H1 (cell line): ENCODE data around the gene ZNF362. TPM values are rescaled to one million over a fixed set of nuclear protein-coding genes. Genes with fewer than 3 reads are reported as not detected.

Experiments
- CTCF ChIA-PET: fragments of 300-600 bp; sonication (Branson Sonifier 250); formaldehyde crosslinking; loops from one replicate; lab custom pipeline; 2021; ENCODE audit not compliant: partially characterized antibody; lab: Charles Lee
- POLR2A ChIA-PET: fragments of 300-600 bp; sonication (Branson Sonifier 250); formaldehyde crosslinking; loops from one replicate; lab custom pipeline; 2021; ENCODE audit warnings: inconsistent platforms; ENCODE audit not compliant: partially characterized antibody; lab: Charles Lee
- DNase-seq, 2 experiments: peaks; one replicate each; pipeline versions ENCODE4 v3.0.0 to v3.0.0-alpha.2; 2010 to 2022; ENCODE audit warnings: low spot score in 2 of 2, low read depth in 1 of 2, mixed read lengths in 1 of 2
- FAIRE-seq: peaks from 2 replicates; lab custom pipeline; 2011; peaks lifted over from hg19 to GRCh38; lab: Jason Lieb, UNC
- H2AFZ ChIP-seq: 2 replicates; pipeline ENCODE4 v1.8.1; 2012; ENCODE audit warnings: low read length, inconsistent platforms
- H2AK5ac ChIP-seq: 2 replicates; pipeline ENCODE4 v1.6.1; 2013; ENCODE audit warnings: low read depth, low read length
- H2BK120ac ChIP-seq: replicated peaks from 2 replicates; pipeline ENCODE3; 2013; ENCODE audit warnings: low read depth, low read length, inconsistent platforms
- H2BK12ac ChIP-seq: 2 replicates; pipeline ENCODE4 v1.6.1; 2013; ENCODE audit warnings: low read depth, low read length
- H2BK15ac ChIP-seq: 2 replicates; pipeline ENCODE4 v1.6.1; 2013; ENCODE audit warnings: low read length
- H2BK20ac ChIP-seq: 2 replicates; pipeline ENCODE4 v1.6.1; 2013; ENCODE audit warnings: low read length
- H2BK5ac ChIP-seq: 2 replicates; pipeline ENCODE4 v1.6.1; 2013; ENCODE audit warnings: low read depth, low read length
- H3K14ac ChIP-seq: 2 replicates; pipeline ENCODE4 v1.6.1; 2013; ENCODE audit warnings: inconsistent platforms; ENCODE audit not compliant: insufficient read length
- H3K18ac ChIP-seq: 2 replicates; pipeline ENCODE4 v1.6.1; 2013; ENCODE audit warnings: low read length; ENCODE audit errors: extremely low read depth
- H3K23ac ChIP-seq: 2 replicates; pipeline ENCODE4 v1.6.1; 2013; ENCODE audit warnings: inconsistent platforms; ENCODE audit not compliant: insufficient read length
- H3K23me2 ChIP-seq: 2 replicates; pipeline ENCODE4 v1.6.1; 2013; ENCODE audit warnings: low read depth, low read length
- H3K27ac ChIP-seq: 2 replicates; pipeline ENCODE4 v1.6.1; 2011; ENCODE audit warnings: low read depth, low read length, inconsistent platforms
- H3K27me3 ChIP-seq, 4 experiments: replicated peaks in 1 of 4; 1 replicate in 1 of 4; 2 replicates in 3 of 4; pipeline versions ENCODE4 v1.6.1 to v1.8.1; 2011 to 2013; ENCODE audit warnings: low read length in 3 of 4, mild to moderate bottlenecking in 3 of 4, inconsistent platforms in 2 of 4, mixed read lengths in 2 of 4, moderate library complexity in 1 of 4; ENCODE audit not compliant: control insufficient read depth in 3 of 4, insufficient read depth in 3 of 4; ENCODE audit errors: extremely low read depth in 1 of 4
- H3K36me3 ChIP-seq, 4 experiments: 2 replicates each; pipeline versions ENCODE4 v1.6.1 to v1.8.1; 2011 to 2013; ENCODE audit warnings: mild to moderate bottlenecking in 4 of 4, low read length in 3 of 4, moderate library complexity in 2 of 4, control low read depth in 1 of 4, inconsistent platforms in 1 of 4; ENCODE audit not compliant: insufficient read depth in 4 of 4, control insufficient read depth in 2 of 4
- H3K4ac ChIP-seq: replicated peaks from 2 replicates; pipeline ENCODE3; 2013; ENCODE audit warnings: low read length, low read depth, mixed read lengths, inconsistent platforms; ENCODE audit not compliant: insufficient read length
- H3K4me1 ChIP-seq, 4 experiments: replicated peaks in 1 of 4; 1 replicate in 1 of 4; 2 replicates in 3 of 4; pipeline versions ENCODE4 v1.6.1 to v1.8.1; 2011 to 2013; ENCODE audit warnings: low read length in 3 of 4, inconsistent platforms in 2 of 4, mixed read lengths in 1 of 4; ENCODE audit not compliant: insufficient read depth in 4 of 4, control insufficient read depth in 3 of 4
- H3K4me2 ChIP-seq, 2 experiments: 2 replicates each; pipeline versions ENCODE4 v1.6.1 to v1.8.1; 2011 to 2013; ENCODE audit warnings: low read depth in 2 of 2, low read length in 2 of 2, control low read depth in 1 of 2, inconsistent platforms in 1 of 2, mild to moderate bottlenecking in 1 of 2; ENCODE audit not compliant: insufficient read depth in 1 of 2
- H3K4me3 ChIP-seq, 4 experiments: fragments of 200-600, 300-600 bp in 1 of 4; sonication (generic), shearing (Covaris generic), sonication (Bioruptor Twin) in 1 of 4; 2 replicates each; pipeline versions ENCODE4 v1.5.1 to v1.8.1; 2011 to 2016; ENCODE audit warnings: low read length in 4 of 4, low read depth in 3 of 4, control low read depth in 2 of 4, inconsistent platforms in 2 of 4, mild to moderate bottlenecking in 2 of 4, mixed read lengths in 1 of 4, moderate library complexity in 1 of 4; ENCODE audit not compliant: insufficient read depth in 2 of 4; ENCODE audit errors: extremely low read depth in 1 of 4
- H3K56ac ChIP-seq: replicated peaks from 2 replicates; pipeline ENCODE3; 2013; ENCODE audit warnings: low read depth, mild to moderate bottlenecking, mixed read lengths, low read length, inconsistent platforms; ENCODE audit not compliant: insufficient read length
- H3K79me1 ChIP-seq: 2 replicates; pipeline ENCODE4 v1.6.1; 2013; ENCODE audit warnings: low read depth, low read length, control low read depth
- H3K79me2 ChIP-seq, 2 experiments: 2 replicates each; pipeline versions ENCODE4 v1.6.1 to v1.8.1; 2012 to 2013; ENCODE audit warnings: low read length in 2 of 2, mild to moderate bottlenecking in 2 of 2, inconsistent platforms in 1 of 2; ENCODE audit not compliant: insufficient read depth in 2 of 2, control insufficient read depth in 1 of 2
- H3K9ac ChIP-seq, 4 experiments: replicated peaks in 1 of 4; 1 replicate in 1 of 4; 2 replicates in 3 of 4; pipeline versions ENCODE4 v1.6.1 to v1.8.1; 2011 to 2013; ENCODE audit warnings: low read depth in 3 of 4, low read length in 3 of 4, control low read depth in 2 of 4, mild to moderate bottlenecking in 2 of 4, moderate library complexity in 2 of 4, inconsistent platforms in 1 of 4; ENCODE audit errors: extremely low read depth in 1 of 4
- H3K9me3 ChIP-seq, 2 experiments: 2 replicates each; pipeline versions ENCODE4 v1.6.1 to v1.8.1; 2012 to 2013; ENCODE audit warnings: mild to moderate bottlenecking in 2 of 2, moderate library complexity in 2 of 2, control low read depth in 1 of 2, inconsistent platforms in 1 of 2, low read depth in 1 of 2, low read length in 1 of 2, mixed read lengths in 1 of 2; ENCODE audit not compliant: insufficient read depth in 2 of 2
- H4K20me1 ChIP-seq, 2 experiments: replicated peaks in 1 of 2; 2 replicates each; pipeline versions ENCODE3 to v1.8.1; 2011 to 2013; ENCODE audit warnings: inconsistent platforms in 2 of 2, low read length in 2 of 2, mild to moderate bottlenecking in 1 of 2; ENCODE audit not compliant: insufficient read depth in 2 of 2, control insufficient read depth in 1 of 2
- H4K5ac ChIP-seq: 2 replicates; pipeline ENCODE4 v1.6.1; 2013; ENCODE audit warnings: low read length, low read depth, mixed read lengths, inconsistent platforms; ENCODE audit not compliant: insufficient read length
- H4K8ac ChIP-seq: 2 replicates; pipeline ENCODE4 v1.8.0; 2013; ENCODE audit warnings: mild to moderate bottlenecking, moderate library complexity, low read length, inconsistent platforms; ENCODE audit not compliant: insufficient read depth; ENCODE audit errors: extremely low read depth
- H4K91ac ChIP-seq: replicated peaks from 2 replicates; pipeline ENCODE3; 2013; ENCODE audit warnings: low read length, mixed read lengths, inconsistent platforms; ENCODE audit not compliant: insufficient read length
- PHF8 ChIP-seq: fragments of 200-600 bp; sonication (generic); conservative IDR thresholded peaks from 2 replicates; pipeline ENCODE4 v1.7.1; 2012; ENCODE audit warnings: low read depth, mild to moderate bottlenecking, inconsistent platforms, low read length, moderate library complexity
- SIX5 ChIP-seq: IDR thresholded peaks from 2 replicates; pipeline ENCODE4 v1.6.1; 2011; ENCODE audit warnings: mild to moderate bottlenecking, low read depth, low read length
- TEAD4 ChIP-seq: IDR thresholded peaks from 2 replicates; pipeline ENCODE4 v1.6.1; 2012; ENCODE audit warnings: low read depth, low read length, inconsistent platforms, mixed read lengths
- WGBS, 2 experiments: shearing (Covaris generic) in 1 of 2; methylation state at CpG; one replicate each; pipeline versions ENCODE4 v1.1.6 to v1.1.7; 2013 to 2015; ENCODE audit warnings: low lambda C conversion rate in 2 of 2, mixed read lengths in 2 of 2, inconsistent platforms in 1 of 2, low coverage in 1 of 2, missing lambda C conversion rate in 1 of 2; ENCODE audit not compliant: insufficient replicate concordance in 2 of 2, insufficient coverage in 1 of 2, insufficient read length in 1 of 2; ENCODE audit errors: extremely low coverage in 1 of 2, missing lambda C conversion rate in 1 of 2; 5-methylcytosine and 5-hydroxymethylcytosine counted together
- polyA plus RNA-seq, 7 experiments: library from polyadenylated mRNA; depleted of rRNA in 3 of 7; stranded (reverse) in 5 of 7; unstranded in 2 of 7; fragments of >200 nt in 5 of 7; fragments of 200-250 nt in 2 of 7; gene quantifications; 1 replicate in 5 of 7; 2 replicates in 1 of 7; 4 replicates in 1 of 7; pipeline versions ENCODE4 v1.2.1 to v1.2.3, GENCODE V29; 2011 to 2013; ENCODE audit warnings: missing spikeins in 2 of 7, mixed read lengths in 2 of 7
- total RNA-seq: library from RNA; stranded (reverse); fragmentation: NEBNext Ultra II Directional; extraction: Animal tissue kit (Norgen Biotek cat#: 25700); gene quantifications from 2 replicates; pipeline ENCODE4 v1.2.1, GENCODE V29; 2021
- TF ChIP-seq, protein P1 (sequence below), 3 experiments: IDR thresholded peaks; 1 replicate in 2 of 3; 2 replicates in 1 of 3; pipeline versions ENCODE4 v1.5.1 to v1.6.1; 2011; ENCODE audit warnings: low read length in 3 of 3, mild to moderate bottlenecking in 3 of 3, inconsistent platforms in 2 of 3, low read depth in 1 of 3, moderate library complexity in 1 of 3; ENCODE audit not compliant: insufficient read depth in 1 of 3; ENCODE audit errors: control extremely low read depth in 1 of 3

Gene ZNF362
- total and polyA plus RNA-seq, 2 of the 8 experiments (the other 6 are each of a cell fraction or from before 2014, with no cell fraction given): 24.2 to 27.8 TPM

- H3K23ac ChIP-seq: no peak overlapping the region
- no peak for FAIRE-seq
- no peak for TF ChIP-seq SIX5
- TF ChIP-seq, protein P1, sequence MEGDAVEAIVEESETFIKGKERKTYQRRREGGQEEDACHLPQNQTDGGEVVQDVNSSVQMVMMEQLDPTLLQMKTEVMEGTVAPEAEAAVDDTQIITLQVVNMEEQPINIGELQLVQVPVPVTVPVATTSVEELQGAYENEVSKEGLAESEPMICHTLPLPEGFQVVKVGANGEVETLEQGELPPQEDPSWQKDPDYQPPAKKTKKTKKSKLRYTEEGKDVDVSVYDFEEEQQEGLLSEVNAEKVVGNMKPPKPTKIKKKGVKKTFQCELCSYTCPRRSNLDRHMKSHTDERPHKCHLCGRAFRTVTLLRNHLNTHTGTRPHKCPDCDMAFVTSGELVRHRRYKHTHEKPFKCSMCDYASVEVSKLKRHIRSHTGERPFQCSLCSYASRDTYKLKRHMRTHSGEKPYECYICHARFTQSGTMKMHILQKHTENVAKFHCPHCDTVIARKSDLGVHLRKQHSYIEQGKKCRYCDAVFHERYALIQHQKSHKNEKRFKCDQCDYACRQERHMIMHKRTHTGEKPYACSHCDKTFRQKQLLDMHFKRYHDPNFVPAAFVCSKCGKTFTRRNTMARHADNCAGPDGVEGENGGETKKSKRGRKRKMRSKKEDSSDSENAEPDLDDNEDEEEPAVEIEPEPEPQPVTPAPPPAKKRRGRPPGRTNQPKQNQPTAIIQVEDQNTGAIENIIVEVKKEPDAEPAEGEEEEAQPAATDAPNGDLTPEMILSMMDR (IDR thresholded peaks at IDR 0.05; ENCODE audit: control extremely low read depth in 1 of 3, insufficient read depth in 1 of 3, low read depth in 1 of 3, low read length in 3 of 3): no peak
- TF ChIP-seq PHF8: no peak
- TF ChIP-seq TEAD4: no peak
- TF ChIP-seq, all 59 proteins: peak for 0
- no peak overlapping the region for H3K4me3 ChIP-seq
- no peak overlapping the region for H4K91ac ChIP-seq
- H3K36me3 ChIP-seq: peaks cover 0 to 10% (median 6%) of the 10 kb centered on the region in 4 experiments; a peak in 6 of 8 replicates
- H3K27me3 ChIP-seq: no peaks in the 10 kb centered on the region
- no peak overlapping the region for H3K27ac ChIP-seq
- H3K79me1 ChIP-seq: 0 out of 2 replicates have a peak, but pooled peaks cover 3% of the 10 kb centered on the region
- no peak overlapping the region for H2BK15ac ChIP-seq
- no peak overlapping the region; a peak in 1 of 7 replicates for H3K9ac ChIP-seq
- CTCF ChIA-PET: interaction anchor here (0.7 to 7.8 kb wide), 29 partner anchors 12 to 207 kb away, joined by 3 to 180 read pairs (median 5); partner anchors contain the start of genes TRIM62 and ZSCAN20
- H3K9me3 ChIP-seq: no peaks in the 10 kb centered on the region
- H2AK5ac ChIP-seq: no peak overlapping the region
- no peak overlapping the region for H3K14ac ChIP-seq
- WGBS, 2 experiments: 87% methylated on average over 12 of the region's 13 CpGs; no CpG with 5 or more reads in 1 of the 2 experiments
- POLR2A ChIA-PET: interaction anchor here (0.6 kb wide), 1 partner anchor 165 kb away, joined by 3 read pairs; no protein-coding TSS in a partner anchor
- no peak overlapping the region for H3K4me2 ChIP-seq
- no peak overlapping the region for H3K18ac ChIP-seq
- no peaks in the 10 kb centered on the region for H3K23me2 ChIP-seq
- peaks cover 2 to 8% of the 10 kb centered on the region in 2 experiments for H4K20me1 ChIP-seq
- no peak overlapping the region for H4K5ac ChIP-seq
- H2BK20ac ChIP-seq: no peak overlapping the region
- no peak overlapping the region for H4K8ac ChIP-seq
- H3K4ac ChIP-seq: no peak overlapping the region
- no peak for DNase-seq
- H2AFZ ChIP-seq: no peak overlapping the region
- H2BK12ac ChIP-seq: no peak overlapping the region
- H2BK120ac ChIP-seq: no peak overlapping the region
- no peak overlapping the region for H3K56ac ChIP-seq
- no peaks in the 10 kb centered on the region for H3K79me2 ChIP-seq
- peaks cover 0 to 3% (median 0%) of the 10 kb centered on the region in 4 experiments; a peak in 1 of 7 replicates for H3K4me1 ChIP-seq
- no peak overlapping the region; the same call in 1 of the 2 replicates for H2BK5ac ChIP-seq
Observed at GRCh38 chr1:33294071-33295010, 38.0 kb downstream of the ZNF362 start.
